GM19238 (cell line): ENCODE data around the gene SOBP.

ENCODE experiments used
- DNase-seq: peaks from one replicate; pipeline ENCODE4 v3.0.0; 2011; ENCODE audit warnings: low spot score; ENCODE audit not compliant: insufficient read length

SOBP gene

GRCh38 chr6:107614828-107615227, 124.9 kb downstream of the SOBP start:
- no peak for DNase-seq

GRCh38 chr6:107616775-107617174, 126.9 kb downstream of the SOBP start:
- DNase-seq = no peak

GRCh38 chr6:107617341-107617932, 127.5 kb downstream of the SOBP start:
- DNase-seq = no peak

- peak; percentile 46 for DNase-seq
Measured at GRCh38 chr6:107618672-107619071, 128.8 kb downstream of the SOBP start.

- no peak for DNase-seq
Measured at GRCh38 chr6:107620732-107621131, 130.8 kb downstream of the SOBP start.

GRCh38 chr6:107621229-107621937, 131.5 kb downstream of the SOBP start:
- no peak for DNase-seq

GRCh38 chr6:107622269-107622668, 132.4 kb downstream of the SOBP start:
- no peak for DNase-seq

GRCh38 chr6:107624050-107624449, 134.1 kb downstream of the SOBP start:
- no peak for DNase-seq

- DNase-seq = no peak
Measured at GRCh38 chr6:107624541-107624940, 134.6 kb downstream of the SOBP start.

- DNase-seq = no peak
Measured at GRCh38 chr6:107625264-107625663, 135.3 kb downstream of the SOBP start.

- DNase-seq = no peak
Measured at GRCh38 chr6:107626645-107627044, 136.7 kb downstream of the SOBP start.

- no peak for DNase-seq
Measured at GRCh38 chr6:107627969-107628368, 138.1 kb downstream of the SOBP start.

GRCh38 chr6:107628878-107629277, 139.0 kb downstream of the SOBP start:
- DNase-seq = no peak

- DNase-seq = no peak
Measured at GRCh38 chr6:107629548-107630129, 139.7 kb downstream of the SOBP start.

- DNase-seq = no peak
Measured at GRCh38 chr6:107630348-107630977, 140.5 kb downstream of the SOBP start.

- no peak for DNase-seq
Measured at GRCh38 chr6:107632381-107633136, 142.6 kb downstream of the SOBP start.

GRCh38 chr6:107633680-107634323, 143.9 kb downstream of the SOBP start:
- no peak for DNase-seq

- DNase-seq = no peak
Measured at GRCh38 chr6:107634324-107635056, 144.6 kb downstream of the SOBP start.

GRCh38 chr6:107635057-107635515, 145.2 kb downstream of the SOBP start:
- DNase-seq = no peak

GRCh38 chr6:107636486-107636885, 146.6 kb downstream of the SOBP start:
- no peak for DNase-seq
